HFFc6 (cell line): ENCODE data around the gene ADGRA1. TPM values are rescaled to one million over a fixed set of nuclear protein-coding genes. Genes with fewer than 3 reads are reported as not detected.

Experiments used
- DNase-seq: peaks from one replicate; pipeline ENCODE4 v3.0.0-alpha.2; 2018
- H3K27ac Mint-ChIP-seq: 2 replicates; pipeline ENCODE4 v1.8.0; 2020; ENCODE audit warnings: mild to moderate bottlenecking, mixed read lengths
- H3K27me3 Mint-ChIP-seq: 2 replicates; pipeline ENCODE4 v1.8.0; 2021; ENCODE audit warnings: mild to moderate bottlenecking, moderate library complexity, mixed read lengths; ENCODE audit not compliant: insufficient read depth
- H3K36me3 Mint-ChIP-seq: 2 replicates; pipeline ENCODE4 v1.8.0; 2021; ENCODE audit warnings: low read depth, mixed read lengths
- H3K4me1 Mint-ChIP-seq: 2 replicates; pipeline ENCODE4 v1.8.0; 2020; ENCODE audit warnings: low read depth, mixed read lengths
- H3K4me3 Mint-ChIP-seq: 2 replicates; pipeline ENCODE4 v1.8.0; 2020; ENCODE audit warnings: mild to moderate bottlenecking, moderate library complexity, mixed read lengths
- H3K9me3 Mint-ChIP-seq: 2 replicates; pipeline ENCODE4 v1.8.0; 2020; ENCODE audit warnings: mild to moderate bottlenecking, mixed read lengths
- CTCF ChIP-seq: fragments of 200-600 bp; sonication (generic); IDR thresholded peaks from 2 replicates; pipeline ENCODE4 v1.5.0; 2021; ENCODE audit warnings: antibody characterized with exemption, mild to moderate bottlenecking
- total RNA-seq, 6 experiments: library from RNA; stranded (reverse); fragmentation: NEBNext Ultra II Directional; extraction: Animal tissue kit (Norgen Biotek cat#: 25700); gene quantifications; 2 replicates in 1 of 6; 3 replicates in 5 of 6; pipeline ENCODE4 v1.2.3, GENCODE V29; 2021

ADGRA1 gene
- total RNA-seq, 6 experiments from 2014 or later = not detected

DNA sequence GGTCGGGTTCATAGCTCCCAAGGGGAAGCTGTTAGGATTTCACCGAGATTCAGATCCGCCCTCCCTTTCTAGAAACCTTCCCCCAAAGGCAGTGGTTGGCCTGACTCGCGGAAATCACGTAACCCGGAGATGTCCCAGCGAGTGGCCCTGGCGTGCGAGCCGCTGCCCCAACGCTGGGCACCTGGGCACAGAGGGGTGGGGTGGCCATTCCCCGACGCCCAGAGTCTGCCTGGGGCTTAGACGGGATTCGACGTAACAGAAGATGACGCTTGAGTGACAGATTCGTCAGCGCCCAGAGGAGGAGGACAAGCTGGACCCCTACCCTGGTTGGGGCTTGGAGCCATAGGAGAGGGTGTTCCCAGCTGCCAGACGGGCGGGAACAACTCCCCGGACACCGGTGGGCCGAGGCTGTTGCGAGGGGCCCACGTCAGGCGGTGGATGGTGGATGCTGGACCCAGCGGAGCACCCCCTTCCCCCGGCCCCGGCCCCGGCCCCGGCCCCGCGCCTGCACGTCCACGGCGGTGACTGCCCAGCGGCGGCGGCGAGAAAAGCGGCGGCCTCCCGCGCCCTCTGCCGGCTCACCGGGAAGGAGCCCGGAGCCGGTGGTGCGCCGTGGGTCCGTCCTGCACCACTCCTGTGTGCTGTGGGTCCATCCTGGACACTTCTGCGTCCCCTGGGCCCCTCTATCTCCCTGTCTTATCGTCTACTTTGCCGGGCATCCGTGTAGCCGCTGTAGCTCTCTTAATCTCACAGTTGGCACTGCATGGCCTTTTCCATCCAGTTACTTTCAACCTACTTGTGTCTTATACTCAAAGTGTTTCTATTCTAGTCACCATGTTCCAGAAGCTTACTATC lies 36.9 kb downstream of the ADGRA1 start:
- no peak for DNase-seq
- Mint-ChIP-seq H3K36me3 (no peaks in the 10 kb centered on the region), H3K4me3 (no peak overlapping the region), H3K9me3 (peaks cover 17% of the 10 kb centered on the region; the same call in 1 of the 2 replicates), H3K27ac (no peak overlapping the region), H3K4me1 (no peaks in the 10 kb centered on the region), H3K27me3 (no peaks in the 10 kb centered on the region; the same call in none of the 2 replicates)
- TF ChIP-seq CTCF = peak; percentile 72

GRCh38 chr10:133125901-133126300 lies 38.2 kb downstream of the ADGRA1 start:
- DNase-seq = no peak
- H3K4me1 Mint-ChIP-seq = no peaks in the 10 kb centered on the region

GRCh38 chr10:133126431-133127290 lies 38.9 kb downstream of the ADGRA1 start:
- peaks cover 18% of the 10 kb centered on the region; the same call in 1 of the 2 replicates for H3K9me3 Mint-ChIP-seq
- peaks cover 2% of the 10 kb centered on the region for H3K27me3 Mint-ChIP-seq
- H3K4me3 Mint-ChIP-seq = no peak overlapping the region
- TF ChIP-seq CTCF = no peak
- DNase-seq = no peak
- H3K27ac Mint-ChIP-seq = no peak overlapping the region
- H3K36me3 Mint-ChIP-seq = no peaks in the 10 kb centered on the region
- H3K4me1 Mint-ChIP-seq = no peaks in the 10 kb centered on the region

More at GRCh38 chr10:133125901-133126300, 38.2 kb downstream of the ADGRA1 start:
- no peak for TF ChIP-seq CTCF
- no peak overlapping the region for H3K4me3 Mint-ChIP-seq
- H3K27me3 Mint-ChIP-seq = peaks cover 2% of the 10 kb centered on the region
- no peak overlapping the region for H3K27ac Mint-ChIP-seq
- no peaks in the 10 kb centered on the region for H3K36me3 Mint-ChIP-seq
- H3K9me3 Mint-ChIP-seq = peaks cover 18% of the 10 kb centered on the region; the same call in 1 of the 2 replicates

DNA sequence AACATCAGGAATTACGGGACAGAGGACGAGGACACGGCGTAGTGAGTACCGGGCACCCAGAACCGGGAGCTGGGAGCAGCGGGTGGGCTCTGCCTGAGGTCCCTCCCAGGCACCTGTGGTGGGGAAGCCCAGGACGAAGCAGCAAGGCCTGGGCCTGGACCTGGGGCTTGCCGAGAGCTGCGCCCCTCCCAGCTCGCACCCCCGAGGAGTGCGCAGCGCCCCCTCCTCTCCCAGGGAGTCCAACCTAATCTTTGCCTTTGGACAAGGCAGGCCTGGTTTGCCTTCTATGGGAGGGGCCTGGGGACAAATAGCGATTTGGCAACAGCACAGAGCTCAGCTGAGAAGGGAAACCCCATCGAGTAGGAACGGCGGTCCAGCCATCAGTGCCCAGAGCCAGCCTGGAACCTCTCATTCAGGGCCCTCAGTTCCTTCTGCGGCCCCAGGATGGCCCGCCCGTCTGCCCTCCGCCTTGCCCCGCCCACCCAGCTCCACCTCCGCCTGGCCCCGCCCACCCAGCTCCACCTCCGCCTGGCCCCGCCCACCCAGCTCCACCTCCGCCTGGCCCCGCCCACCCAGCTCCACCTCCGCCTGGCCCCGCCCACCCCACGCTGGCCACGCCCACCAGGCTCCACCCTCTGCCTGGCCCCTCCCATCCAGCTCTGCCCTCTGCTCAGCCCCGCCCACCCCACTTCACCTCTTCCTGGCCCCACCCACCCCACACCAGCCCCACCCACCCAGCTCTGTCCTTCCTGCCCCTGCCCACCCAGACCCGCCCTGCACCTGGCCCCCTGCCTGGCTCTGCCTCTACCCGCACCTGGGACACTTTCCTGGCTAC lies 39.8 kb downstream of the ADGRA1 start:
- no peaks in the 10 kb centered on the region for H3K36me3 Mint-ChIP-seq
- no peaks in the 10 kb centered on the region for H3K4me1 Mint-ChIP-seq
- DNase-seq = no peak
- no peak overlapping the region for H3K4me3 Mint-ChIP-seq
- peaks cover 18% of the 10 kb centered on the region; the same call in 1 of the 2 replicates for H3K9me3 Mint-ChIP-seq
- no peak for TF ChIP-seq CTCF
- H3K27ac Mint-ChIP-seq = no peak overlapping the region
- peaks cover 6% of the 10 kb centered on the region for H3K27me3 Mint-ChIP-seq
